Endothelial cell (in vitro differentiated cells): ENCODE results near the gene HOXC4. TPM values are rescaled to one million over a fixed set of nuclear protein-coding genes. Genes with fewer than 3 reads are reported as not detected.

Experiments used
- DNase-seq: peaks from one replicate; pipeline ENCODE4 v3.0.0; 2021; ENCODE audit warnings: low spot score
- H3K27ac Mint-ChIP-seq: one replicate; pipeline ENCODE4 v1.8.0; 2021; ENCODE audit warnings: mixed read lengths, inconsistent platforms; ENCODE audit not compliant: unreplicated experiment
- H3K27me3 Mint-ChIP-seq: one replicate; pipeline ENCODE4 v1.8.0; 2021; ENCODE audit warnings: mild to moderate bottlenecking, moderate library complexity, mixed read lengths, inconsistent platforms; ENCODE audit not compliant: unreplicated experiment
- H3K36me3 Mint-ChIP-seq: one replicate; pipeline ENCODE4 v1.8.0; 2021; ENCODE audit warnings: mild to moderate bottlenecking, low read depth, mixed read lengths, inconsistent platforms; ENCODE audit not compliant: unreplicated experiment
- H3K4me1 Mint-ChIP-seq: one replicate; pipeline ENCODE4 v1.8.0; 2021; ENCODE audit warnings: mild to moderate bottlenecking, mixed read lengths, inconsistent platforms; ENCODE audit not compliant: unreplicated experiment
- H3K4me3 Mint-ChIP-seq: one replicate; pipeline ENCODE4 v1.8.0; 2021; ENCODE audit warnings: mild to moderate bottlenecking, mixed read lengths, inconsistent platforms; ENCODE audit not compliant: unreplicated experiment
- H3K9me3 Mint-ChIP-seq: one replicate; pipeline ENCODE4 v1.8.0; 2021; ENCODE audit warnings: mixed read lengths, inconsistent platforms; ENCODE audit not compliant: unreplicated experiment
- total RNA-seq: library from RNA; stranded (reverse); fragmentation: NEBNext Ultra II Directional; extraction: Animal tissue kit (Norgen Biotek cat#: 25700); gene quantifications from one replicate; pipeline ENCODE4 v1.2.1, GENCODE V29; 2021; ENCODE audit not compliant: unreplicated experiment
- TF ChIP-seq, protein P1 (sequence below): fragments of 200-600 bp; sonication (generic); IDR thresholded peaks from one replicate; pipeline ENCODE4 v1.5.0; 2021; ENCODE audit warnings: antibody characterized with exemption; ENCODE audit not compliant: unreplicated experiment

Gene HOXC4
- total RNA-seq, 1 donor from 2014 or later = not detected

DNA sequence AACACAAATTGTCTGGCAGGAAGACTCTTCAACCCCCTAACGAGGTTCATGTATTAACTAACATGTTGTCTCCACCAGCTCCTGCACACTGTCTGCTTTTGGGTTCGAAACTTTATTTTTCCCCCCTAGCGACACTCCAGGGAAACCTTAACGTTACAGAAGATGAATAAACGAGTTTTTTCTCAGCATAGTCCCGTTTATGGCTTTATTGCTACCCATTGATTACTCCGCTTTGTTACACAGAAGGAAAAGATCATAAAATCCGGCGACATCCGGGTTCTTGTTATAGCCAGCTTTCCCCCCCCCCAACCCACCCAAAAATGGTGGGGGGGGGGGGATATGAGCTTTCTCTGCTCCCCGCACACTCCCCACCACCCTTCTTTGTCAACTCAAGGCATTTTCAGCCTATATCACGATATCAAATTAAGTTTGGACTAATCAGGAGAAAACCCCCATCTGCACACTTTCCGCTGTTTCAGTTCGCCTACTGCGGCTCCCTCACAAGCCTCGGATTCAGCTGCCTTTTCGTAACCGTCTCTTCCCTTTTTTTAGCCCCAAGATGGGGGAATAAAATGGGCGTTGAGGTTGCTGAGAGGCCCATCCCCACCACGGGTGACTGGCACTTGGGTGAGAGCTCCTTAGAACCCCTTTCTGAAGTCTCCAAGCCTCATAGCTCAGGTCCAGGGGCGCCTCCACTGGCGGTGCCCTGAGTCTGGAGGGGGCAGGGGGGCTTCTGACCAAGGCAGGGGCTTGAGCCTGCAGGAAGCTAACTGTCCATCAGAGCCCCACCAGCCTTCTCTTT, 26.8 kb upstream of the HOXC4 start:
- Mint-ChIP-seq H3K4me1 (peaks cover 16% of the 10 kb centered on the region), H3K4me3 (no peak overlapping the region), H3K9me3 (no peaks in the 10 kb centered on the region), H3K27ac (no peak overlapping the region), H3K27me3 (peaks cover 47% of the 10 kb centered on the region), H3K36me3 (peaks cover 3% of the 10 kb centered on the region)
- TF ChIP-seq, protein P1, sequence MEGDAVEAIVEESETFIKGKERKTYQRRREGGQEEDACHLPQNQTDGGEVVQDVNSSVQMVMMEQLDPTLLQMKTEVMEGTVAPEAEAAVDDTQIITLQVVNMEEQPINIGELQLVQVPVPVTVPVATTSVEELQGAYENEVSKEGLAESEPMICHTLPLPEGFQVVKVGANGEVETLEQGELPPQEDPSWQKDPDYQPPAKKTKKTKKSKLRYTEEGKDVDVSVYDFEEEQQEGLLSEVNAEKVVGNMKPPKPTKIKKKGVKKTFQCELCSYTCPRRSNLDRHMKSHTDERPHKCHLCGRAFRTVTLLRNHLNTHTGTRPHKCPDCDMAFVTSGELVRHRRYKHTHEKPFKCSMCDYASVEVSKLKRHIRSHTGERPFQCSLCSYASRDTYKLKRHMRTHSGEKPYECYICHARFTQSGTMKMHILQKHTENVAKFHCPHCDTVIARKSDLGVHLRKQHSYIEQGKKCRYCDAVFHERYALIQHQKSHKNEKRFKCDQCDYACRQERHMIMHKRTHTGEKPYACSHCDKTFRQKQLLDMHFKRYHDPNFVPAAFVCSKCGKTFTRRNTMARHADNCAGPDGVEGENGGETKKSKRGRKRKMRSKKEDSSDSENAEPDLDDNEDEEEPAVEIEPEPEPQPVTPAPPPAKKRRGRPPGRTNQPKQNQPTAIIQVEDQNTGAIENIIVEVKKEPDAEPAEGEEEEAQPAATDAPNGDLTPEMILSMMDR = no peak
- no peak for DNase-seq

DNA sequence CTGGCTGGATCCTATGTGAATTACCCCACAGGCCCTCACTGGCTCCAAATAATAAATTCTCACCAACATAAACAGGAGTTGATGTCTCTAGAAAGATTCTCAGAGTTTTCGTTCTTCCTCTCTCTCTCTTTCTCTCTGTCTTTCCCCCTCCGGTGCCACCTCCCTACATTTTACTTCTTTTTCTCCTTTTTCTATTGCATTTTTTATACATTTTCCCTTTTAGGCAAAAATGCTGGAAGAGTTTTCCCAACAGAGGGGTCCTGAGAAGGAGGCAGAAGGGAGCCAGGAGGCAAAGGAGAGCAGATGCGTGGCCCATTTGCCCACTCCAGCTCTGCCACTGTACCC, 26.2 kb upstream of the HOXC4 start:
- no peaks in the 10 kb centered on the region for H3K9me3 Mint-ChIP-seq
- peaks cover 3% of the 10 kb centered on the region for H3K36me3 Mint-ChIP-seq
- no peak for DNase-seq
- H3K4me3 Mint-ChIP-seq = no peak overlapping the region
- TF ChIP-seq, protein P1 = no peak
- peaks cover 20% of the 10 kb centered on the region for H3K4me1 Mint-ChIP-seq
- no peak overlapping the region for H3K27ac Mint-ChIP-seq
- H3K27me3 Mint-ChIP-seq = peaks cover 47% of the 10 kb centered on the region

- no peak within 1 kb of the TSS for H3K27ac Mint-ChIP-seq
- peak within 1 kb of the TSS; percentile 73 for H3K4me3 Mint-ChIP-seq
- peaks cover 53% of the 10 kb centered on the region for H3K27me3 Mint-ChIP-seq
- DNase-seq = no peak
- peaks cover 25% of the 10 kb centered on the region for H3K4me1 Mint-ChIP-seq
- H3K36me3 Mint-ChIP-seq = peaks cover 3% of the 10 kb centered on the region
- no peaks in the 10 kb centered on the region for H3K9me3 Mint-ChIP-seq
- TF ChIP-seq, protein P1 = no peak
Measured at GRCh38 chr12:54028314-54029201, 25.1 kb upstream of the HOXC4 start, which contains the start of gene HOXC6. HOXC6 (plus strand) TSS chr12:54028440; CDS start chr12:54028522, 82 bp downstream.

DNA sequence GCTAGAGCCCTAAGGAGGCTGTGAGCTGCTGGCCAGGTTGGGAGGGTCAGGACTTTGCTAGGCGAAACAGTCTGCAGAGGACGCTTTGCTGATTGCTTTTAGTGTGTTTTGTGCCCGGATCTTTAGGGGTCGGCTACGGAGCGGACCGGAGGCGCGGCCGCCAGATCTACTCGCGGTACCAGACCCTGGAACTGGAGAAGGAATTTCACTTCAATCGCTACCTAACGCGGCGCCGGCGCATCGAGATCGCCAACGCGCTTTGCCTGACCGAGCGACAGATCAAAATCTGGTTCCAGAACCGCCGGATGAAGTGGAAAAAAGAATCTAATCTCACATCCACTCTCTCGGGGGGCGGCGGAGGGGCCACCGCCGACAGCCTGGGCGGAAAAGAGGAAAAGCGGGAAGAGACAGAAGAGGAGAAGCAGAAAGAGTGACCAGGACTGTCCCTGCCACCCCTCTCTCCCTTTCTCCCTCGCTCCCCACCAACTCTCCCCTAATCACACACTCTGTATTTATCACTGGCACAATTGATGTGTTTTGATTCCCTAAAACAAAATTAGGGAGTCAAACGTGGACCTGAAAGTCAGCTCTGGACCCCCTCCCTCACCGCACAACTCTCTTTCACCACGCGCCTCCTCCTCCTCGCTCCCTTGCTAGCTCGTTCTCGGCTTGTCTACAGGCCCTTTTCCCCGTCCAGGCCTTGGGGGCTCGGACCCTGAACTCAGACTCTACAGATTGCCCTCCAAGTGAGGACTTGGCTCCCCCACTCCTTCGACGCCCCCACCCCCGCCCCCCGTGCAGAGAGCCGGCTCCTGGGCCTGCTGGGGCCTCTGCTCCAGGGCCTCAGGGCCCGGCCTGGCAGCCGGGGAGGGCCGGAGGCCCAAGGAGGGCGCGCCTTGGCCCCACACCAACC, 23.9 kb upstream of the HOXC4 start:
- Mint-ChIP-seq H3K36me3 (peaks cover 3% of the 10 kb centered on the region), H3K4me1 (peaks cover 30% of the 10 kb centered on the region), H3K27ac (no peak overlapping the region), H3K9me3 (no peaks in the 10 kb centered on the region), H3K27me3 (peaks cover 53% of the 10 kb centered on the region), H3K4me3 (peak overlapping the region; percentile 87)
- TF ChIP-seq, protein P1 = no peak
- DNase-seq = no peak
